GM18526 (cell line): Measurements from ENCODE around the gene ZSCAN22.

ENCODE experiments used
- POLR2A ChIP-seq: IDR thresholded peaks from 3 replicates; pipeline ENCODE4 v1.6.1; 2011; ENCODE audit not compliant: insufficient read length; ENCODE audit errors: extremely low read depth

Gene ZSCAN22

GRCh38 chr19:58380037-58380661, 53.4 kb downstream of the ZSCAN22 start:
- TF ChIP-seq POLR2A = no peak

- TF ChIP-seq POLR2A = peak; percentile 70
Observed at GRCh38 chr19:58380662-58381459, 54.1 kb downstream of the ZSCAN22 start, which contains the start of gene ZNF837. TSS of gene ZNF837 (minus strand) at chr19:58381030. CDS start at chr19:58369332, 11,698 bp downstream.

- TF ChIP-seq POLR2A = no peak
Observed at GRCh38 chr19:58381460-58382212, 54.8 kb downstream of the ZSCAN22 start.

GRCh38 chr19:58382997-58383603, 56.3 kb downstream of the ZSCAN22 start:
- TF ChIP-seq POLR2A = no peak

- no peak for TF ChIP-seq POLR2A
Observed at GRCh38 chr19:58385313-58385890, 58.6 kb downstream of the ZSCAN22 start.

GRCh38 chr19:58385891-58386575, 59.2 kb downstream of the ZSCAN22 start:
- TF ChIP-seq POLR2A = peak; percentile 37

GRCh38 chr19:58386576-58387337, 60.0 kb downstream of the ZSCAN22 start, which contains the start of gene RPS5:
TSS of gene RPS5 (plus strand) at chr19:58387269. CDS start at chr19:58388138, 869 bp downstream.
- peak; percentile 98 for TF ChIP-seq POLR2A

GRCh38 chr19:58387338-58388174, 60.8 kb downstream of the ZSCAN22 start:
- no peak for TF ChIP-seq POLR2A

GRCh38 chr19:58388175-58388526, 61.4 kb downstream of the ZSCAN22 start:
- TF ChIP-seq POLR2A = no peak
